GM23338 (cell line): ENCODE data around the gene GLI1. TPM values are rescaled to one million over a fixed set of nuclear protein-coding genes. Genes with fewer than 3 reads are reported as not detected.
A peak's percentile ranks its signal among the peaks of the same experiment; 100 is the strongest.

Experiments used
- ATAC-seq: fragments of 200-7000 bp; cut with Tn5 transposase; 3 replicates; pipeline ENCODE4 v1.9.1; 2020
- DNase-seq: peaks from one replicate; pipeline ENCODE4 v3.0.0-alpha.2; 2015; ENCODE audit warnings: low spot score
- H2AFZ ChIP-seq: fragments of 200-600 bp; sonication (generic); 2 replicates; pipeline ENCODE4 v1.8.0; 2016; ENCODE audit warnings: antibody characterized with exemption, mild to moderate bottlenecking, moderate library complexity
- H3F3A ChIP-seq: fragments of 200-600 bp; sonication (generic); replicated peaks from 2 replicates; pipeline ENCODE4 v1.8.0; 2017; ENCODE audit warnings: antibody characterized with exemption, mixed run types, low read depth
- H3K27ac ChIP-seq: fragments of 200-600 bp; sonication (generic); 2 replicates; pipeline ENCODE4 v1.6.1; 2016; ENCODE audit warnings: low read depth
- H3K27me3 ChIP-seq: fragments of 200-600 bp; sonication (generic); 2 replicates; pipeline ENCODE4 v1.8.0; 2016; ENCODE audit warnings: mild to moderate bottlenecking, mixed run types, moderate library complexity; ENCODE audit not compliant: insufficient read depth
- H3K36me3 ChIP-seq: fragments of 200-600 bp; sonication (generic); 2 replicates; pipeline ENCODE4 v1.8.0; 2016; ENCODE audit warnings: mild to moderate bottlenecking; ENCODE audit not compliant: insufficient read depth
- H3K4me1 ChIP-seq: fragments of 200-600 bp; sonication (generic); 2 replicates; pipeline ENCODE4 v1.8.0; 2016; ENCODE audit warnings: mild to moderate bottlenecking, moderate library complexity; ENCODE audit not compliant: insufficient read depth
- H3K4me2 ChIP-seq: fragments of 200-600 bp; sonication (generic); 2 replicates; pipeline ENCODE4 v1.7.1; 2017; ENCODE audit warnings: mixed run types
- H3K4me3 ChIP-seq: fragments of 200-600 bp; sonication (generic); 2 replicates; pipeline ENCODE4 v1.6.1; 2016; ENCODE audit warnings: mixed run types
- H3K79me2 ChIP-seq: fragments of 200-600 bp; sonication (generic); replicated peaks from 2 replicates; pipeline ENCODE4 v1.8.0; 2017; ENCODE audit warnings: mild to moderate bottlenecking; ENCODE audit not compliant: insufficient read depth
- H3K9me2 ChIP-seq: fragments of 200-600 bp; sonication (generic); 2 replicates; pipeline ENCODE4 v1.8.0; 2017; ENCODE audit not compliant: insufficient read depth
- H4K20me1 ChIP-seq: fragments of 200-600 bp; sonication (generic); replicated peaks from 2 replicates; pipeline ENCODE4 v1.8.0; 2017; ENCODE audit warnings: mild to moderate bottlenecking; ENCODE audit not compliant: insufficient read depth
- H3K27ac Mint-ChIP-seq: 2 replicates; pipeline ENCODE4 v1.8.0; 2020; ENCODE audit warnings: inconsistent platforms, mild to moderate bottlenecking, moderate library complexity, mixed read lengths
- H3K27me3 Mint-ChIP-seq: 3 replicates; pipeline ENCODE4 v1.8.0; 2022; ENCODE audit warnings: low read depth, mild to moderate bottlenecking, moderate library complexity, mixed read lengths, inconsistent platforms; ENCODE audit not compliant: insufficient read depth, poor library complexity
- H3K36me3 Mint-ChIP-seq: 3 replicates; pipeline ENCODE4 v1.8.0; 2021; ENCODE audit warnings: low read depth, mild to moderate bottlenecking, inconsistent platforms, moderate library complexity, mixed read lengths
- H3K4me1 Mint-ChIP-seq: 3 replicates; pipeline ENCODE4 v1.8.0; 2020; ENCODE audit warnings: mild to moderate bottlenecking, inconsistent platforms, mixed read lengths
- H3K4me3 Mint-ChIP-seq: 3 replicates; pipeline ENCODE4 v1.8.0; 2021; ENCODE audit warnings: moderate library complexity, mild to moderate bottlenecking, inconsistent platforms, mixed read lengths
- H3K9me3 Mint-ChIP-seq: 3 replicates; pipeline ENCODE4 v1.8.0; 2020; ENCODE audit warnings: moderate library complexity, mild to moderate bottlenecking, inconsistent platforms, mixed read lengths
- CREB1 ChIP-seq: fragments of 250-450 bp; sonication (Bioruptor Pico); IDR thresholded peaks from 2 replicates; pipeline ENCODE4 v1.5.0; 2020; ENCODE audit warnings: low read depth, mild to moderate bottlenecking, moderate library complexity
- EZH2 ChIP-seq: fragments of 200-600 bp; sonication (generic); IDR thresholded peaks from one replicate; pipeline ENCODE4 v1.8.0; 2017; ENCODE audit warnings: antibody characterized with exemption, mild to moderate bottlenecking, low read depth; ENCODE audit not compliant: unreplicated experiment
- EZH2phosphoT487 ChIP-seq: fragments of 200-600 bp; sonication (generic); IDR thresholded peaks from one replicate; pipeline ENCODE4 v1.8.1; 2018; ENCODE audit warnings: antibody characterized with exemption; ENCODE audit not compliant: unreplicated experiment
- JUNB ChIP-seq: IDR thresholded peaks from one replicate; pipeline ENCODE4 v1.6.1; 2016; ENCODE audit warnings: antibody characterized with exemption; ENCODE audit not compliant: unreplicated experiment
- NANOG ChIP-seq: IDR thresholded peaks from 2 replicates; pipeline ENCODE4 v1.6.1; 2016; ENCODE audit warnings: antibody characterized with exemption, borderline replicate concordance
- POLR2AphosphoS5 ChIP-seq: IDR thresholded peaks from 2 replicates; pipeline ENCODE4 v1.6.1; 2016; ENCODE audit warnings: antibody characterized with exemption, low read depth
- STAT1 ChIP-seq: IDR thresholded peaks from one replicate; pipeline ENCODE4 v1.6.1; 2016; ENCODE audit warnings: antibody characterized with exemption; ENCODE audit not compliant: unreplicated experiment
- ZNF114 ChIP-seq: fragments of 250-450 bp; sonication (Bioruptor Pico); IDR thresholded peaks from 2 replicates; pipeline ENCODE4 v1.5.0; 2020; ENCODE audit warnings: mild to moderate bottlenecking, moderate library complexity
- ZNF331 ChIP-seq: fragments of 250-450 bp; sonication (Bioruptor Pico); IDR thresholded peaks from 2 replicates; pipeline ENCODE4 v1.5.0; 2020; ENCODE audit warnings: low read depth, mild to moderate bottlenecking, moderate library complexity
- polyA plus RNA-seq: library from polyadenylated mRNA; unstranded; fragments of >200 nt; fragmentation: Nextera tagmentation; extraction: Ambion mirVana; gene quantifications from 2 replicates; pipeline ENCODE4 v1.2.1, GENCODE V29; 2016
- total RNA-seq: library from RNA; depleted of rRNA; stranded (reverse); fragments of >200 nt; shearing (Covaris generic); gene quantifications from 2 replicates; pipeline ENCODE4 v1.2.3, GENCODE V29; 2014
- TF ChIP-seq, protein P1 (sequence below): IDR thresholded peaks from one replicate; pipeline ENCODE4 v1.6.1; 2018; ENCODE audit warnings: antibody characterized with exemption; ENCODE audit not compliant: unreplicated experiment
- TF ChIP-seq, protein P2 (sequence below), 2 experiments: fragments of 200-600 bp in 1 of 2; sonication (generic) in 1 of 2; conservative IDR thresholded peaks; 2 replicates each; pipeline versions ENCODE4 v1.5.1 to v1.6.1; 2016 to 2017; ENCODE audit warnings: antibody characterized with exemption in 2 of 2, low read depth in 2 of 2, mild to moderate bottlenecking in 2 of 2, moderate library complexity in 1 of 2
- TF ChIP-seq, protein P3 (sequence below): fragments of 250-450 bp; sonication (Bioruptor Pico); IDR thresholded peaks from 2 replicates; pipeline ENCODE4 v1.5.0; 2020; ENCODE audit warnings: mild to moderate bottlenecking, moderate library complexity
- TF ChIP-seq, protein P4 (sequence below): IDR thresholded peaks from 2 replicates; pipeline ENCODE4 v1.6.1; 2016; ENCODE audit warnings: antibody characterized with exemption

Gene GLI1
- total and polyA plus RNA-seq, 2 experiments from 2014 or later = 5.6 to 18.1 TPM

DNA sequence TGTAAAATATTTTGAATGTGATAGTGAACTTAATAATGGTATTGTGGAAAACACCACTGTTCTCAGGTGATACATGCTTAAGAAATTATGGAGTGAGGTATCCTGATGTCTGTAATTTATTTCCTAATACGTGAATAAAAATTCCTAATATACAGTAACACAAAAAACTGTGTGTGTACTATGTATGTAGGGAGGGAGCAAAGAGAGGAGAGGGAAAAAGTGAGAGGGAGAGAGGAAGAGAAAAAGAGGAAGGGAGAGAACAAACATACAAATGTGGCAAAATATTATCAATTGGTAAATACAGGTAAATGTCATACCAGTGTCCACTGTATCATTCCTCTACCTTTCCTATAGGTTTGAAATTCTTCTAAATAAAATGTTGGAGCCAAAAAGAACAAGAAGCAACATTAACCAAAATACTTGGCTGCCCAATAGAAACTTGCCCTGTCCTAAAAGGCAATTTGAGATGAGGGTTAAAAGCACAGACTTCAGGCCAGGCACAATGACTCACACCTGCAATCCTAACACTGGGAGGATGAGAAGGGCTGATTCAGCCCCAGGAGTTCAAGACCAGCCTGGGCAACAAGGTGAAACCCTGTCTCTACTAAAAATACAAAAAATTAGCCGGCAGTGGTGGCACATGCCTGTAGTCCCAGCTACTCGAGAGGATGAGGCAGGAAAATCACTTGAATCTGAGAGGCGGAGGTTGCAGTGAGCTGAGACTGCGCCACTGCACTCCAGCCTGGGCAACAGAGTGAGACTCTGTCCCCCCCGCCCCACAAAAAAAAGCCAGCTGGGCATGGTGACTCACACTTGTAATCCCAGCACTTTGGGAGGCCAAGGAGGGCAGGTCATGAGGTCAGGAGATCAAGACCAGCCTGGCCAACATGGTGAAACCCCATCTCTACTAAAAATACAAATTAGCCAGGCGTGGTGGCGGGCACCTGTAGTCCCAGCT, 43.3 kb upstream of the GLI1 start:
- Mint-ChIP-seq H3K27me3 (peaks cover 2% of the 10 kb centered on the region), H3K9me3 (no peaks in the 10 kb centered on the region), H3K27ac (no peak overlapping the region; the same call in 1 of the 2 replicates), H3K36me3 (no peaks in the 10 kb centered on the region), H3K4me3 (no peak overlapping the region), H3K4me1 (peaks cover 14% of the 10 kb centered on the region)
- Histone ChIP-seq H3K79me2 (peaks cover 12% of the 10 kb centered on the region), H3K27ac (peak overlapping the region; percentile 8; the same call in 1 of the 2 replicates), H3K4me3 (no peak overlapping the region), H3K9me2 (no peaks in the 10 kb centered on the region), H3K27me3 (no peaks in the 10 kb centered on the region), H3K36me3 (no peaks in the 10 kb centered on the region), H3K4me2 (no peak overlapping the region), H2AFZ (no peak overlapping the region), H4K20me1 (peaks cover 13% of the 10 kb centered on the region), H3F3A (no peaks in the 10 kb centered on the region), H3K4me1 (peaks cover 8% of the 10 kb centered on the region; the same call in 1 of the 2 replicates)
- TF ChIP-seq, protein P1, sequence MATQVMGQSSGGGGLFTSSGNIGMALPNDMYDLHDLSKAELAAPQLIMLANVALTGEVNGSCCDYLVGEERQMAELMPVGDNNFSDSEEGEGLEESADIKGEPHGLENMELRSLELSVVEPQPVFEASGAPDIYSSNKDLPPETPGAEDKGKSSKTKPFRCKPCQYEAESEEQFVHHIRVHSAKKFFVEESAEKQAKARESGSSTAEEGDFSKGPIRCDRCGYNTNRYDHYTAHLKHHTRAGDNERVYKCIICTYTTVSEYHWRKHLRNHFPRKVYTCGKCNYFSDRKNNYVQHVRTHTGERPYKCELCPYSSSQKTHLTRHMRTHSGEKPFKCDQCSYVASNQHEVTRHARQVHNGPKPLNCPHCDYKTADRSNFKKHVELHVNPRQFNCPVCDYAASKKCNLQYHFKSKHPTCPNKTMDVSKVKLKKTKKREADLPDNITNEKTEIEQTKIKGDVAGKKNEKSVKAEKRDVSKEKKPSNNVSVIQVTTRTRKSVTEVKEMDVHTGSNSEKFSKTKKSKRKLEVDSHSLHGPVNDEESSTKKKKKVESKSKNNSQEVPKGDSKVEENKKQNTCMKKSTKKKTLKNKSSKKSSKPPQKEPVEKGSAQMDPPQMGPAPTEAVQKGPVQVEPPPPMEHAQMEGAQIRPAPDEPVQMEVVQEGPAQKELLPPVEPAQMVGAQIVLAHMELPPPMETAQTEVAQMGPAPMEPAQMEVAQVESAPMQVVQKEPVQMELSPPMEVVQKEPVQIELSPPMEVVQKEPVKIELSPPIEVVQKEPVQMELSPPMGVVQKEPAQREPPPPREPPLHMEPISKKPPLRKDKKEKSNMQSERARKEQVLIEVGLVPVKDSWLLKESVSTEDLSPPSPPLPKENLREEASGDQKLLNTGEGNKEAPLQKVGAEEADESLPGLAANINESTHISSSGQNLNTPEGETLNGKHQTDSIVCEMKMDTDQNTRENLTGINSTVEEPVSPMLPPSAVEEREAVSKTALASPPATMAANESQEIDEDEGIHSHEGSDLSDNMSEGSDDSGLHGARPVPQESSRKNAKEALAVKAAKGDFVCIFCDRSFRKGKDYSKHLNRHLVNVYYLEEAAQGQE = no peak
- no peak for TF ChIP-seq STAT1
- TF ChIP-seq, protein P2, sequence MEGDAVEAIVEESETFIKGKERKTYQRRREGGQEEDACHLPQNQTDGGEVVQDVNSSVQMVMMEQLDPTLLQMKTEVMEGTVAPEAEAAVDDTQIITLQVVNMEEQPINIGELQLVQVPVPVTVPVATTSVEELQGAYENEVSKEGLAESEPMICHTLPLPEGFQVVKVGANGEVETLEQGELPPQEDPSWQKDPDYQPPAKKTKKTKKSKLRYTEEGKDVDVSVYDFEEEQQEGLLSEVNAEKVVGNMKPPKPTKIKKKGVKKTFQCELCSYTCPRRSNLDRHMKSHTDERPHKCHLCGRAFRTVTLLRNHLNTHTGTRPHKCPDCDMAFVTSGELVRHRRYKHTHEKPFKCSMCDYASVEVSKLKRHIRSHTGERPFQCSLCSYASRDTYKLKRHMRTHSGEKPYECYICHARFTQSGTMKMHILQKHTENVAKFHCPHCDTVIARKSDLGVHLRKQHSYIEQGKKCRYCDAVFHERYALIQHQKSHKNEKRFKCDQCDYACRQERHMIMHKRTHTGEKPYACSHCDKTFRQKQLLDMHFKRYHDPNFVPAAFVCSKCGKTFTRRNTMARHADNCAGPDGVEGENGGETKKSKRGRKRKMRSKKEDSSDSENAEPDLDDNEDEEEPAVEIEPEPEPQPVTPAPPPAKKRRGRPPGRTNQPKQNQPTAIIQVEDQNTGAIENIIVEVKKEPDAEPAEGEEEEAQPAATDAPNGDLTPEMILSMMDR (conservative IDR thresholded peaks at IDR 0.05; ENCODE audit: low read depth in 2 of 2) = no peak
- TF ChIP-seq CREB1 (CRISPR knock-in tag) = no peak
- no peak for TF ChIP-seq ZNF331 (CRISPR knock-in tag)
- TF ChIP-seq, protein P3, sequence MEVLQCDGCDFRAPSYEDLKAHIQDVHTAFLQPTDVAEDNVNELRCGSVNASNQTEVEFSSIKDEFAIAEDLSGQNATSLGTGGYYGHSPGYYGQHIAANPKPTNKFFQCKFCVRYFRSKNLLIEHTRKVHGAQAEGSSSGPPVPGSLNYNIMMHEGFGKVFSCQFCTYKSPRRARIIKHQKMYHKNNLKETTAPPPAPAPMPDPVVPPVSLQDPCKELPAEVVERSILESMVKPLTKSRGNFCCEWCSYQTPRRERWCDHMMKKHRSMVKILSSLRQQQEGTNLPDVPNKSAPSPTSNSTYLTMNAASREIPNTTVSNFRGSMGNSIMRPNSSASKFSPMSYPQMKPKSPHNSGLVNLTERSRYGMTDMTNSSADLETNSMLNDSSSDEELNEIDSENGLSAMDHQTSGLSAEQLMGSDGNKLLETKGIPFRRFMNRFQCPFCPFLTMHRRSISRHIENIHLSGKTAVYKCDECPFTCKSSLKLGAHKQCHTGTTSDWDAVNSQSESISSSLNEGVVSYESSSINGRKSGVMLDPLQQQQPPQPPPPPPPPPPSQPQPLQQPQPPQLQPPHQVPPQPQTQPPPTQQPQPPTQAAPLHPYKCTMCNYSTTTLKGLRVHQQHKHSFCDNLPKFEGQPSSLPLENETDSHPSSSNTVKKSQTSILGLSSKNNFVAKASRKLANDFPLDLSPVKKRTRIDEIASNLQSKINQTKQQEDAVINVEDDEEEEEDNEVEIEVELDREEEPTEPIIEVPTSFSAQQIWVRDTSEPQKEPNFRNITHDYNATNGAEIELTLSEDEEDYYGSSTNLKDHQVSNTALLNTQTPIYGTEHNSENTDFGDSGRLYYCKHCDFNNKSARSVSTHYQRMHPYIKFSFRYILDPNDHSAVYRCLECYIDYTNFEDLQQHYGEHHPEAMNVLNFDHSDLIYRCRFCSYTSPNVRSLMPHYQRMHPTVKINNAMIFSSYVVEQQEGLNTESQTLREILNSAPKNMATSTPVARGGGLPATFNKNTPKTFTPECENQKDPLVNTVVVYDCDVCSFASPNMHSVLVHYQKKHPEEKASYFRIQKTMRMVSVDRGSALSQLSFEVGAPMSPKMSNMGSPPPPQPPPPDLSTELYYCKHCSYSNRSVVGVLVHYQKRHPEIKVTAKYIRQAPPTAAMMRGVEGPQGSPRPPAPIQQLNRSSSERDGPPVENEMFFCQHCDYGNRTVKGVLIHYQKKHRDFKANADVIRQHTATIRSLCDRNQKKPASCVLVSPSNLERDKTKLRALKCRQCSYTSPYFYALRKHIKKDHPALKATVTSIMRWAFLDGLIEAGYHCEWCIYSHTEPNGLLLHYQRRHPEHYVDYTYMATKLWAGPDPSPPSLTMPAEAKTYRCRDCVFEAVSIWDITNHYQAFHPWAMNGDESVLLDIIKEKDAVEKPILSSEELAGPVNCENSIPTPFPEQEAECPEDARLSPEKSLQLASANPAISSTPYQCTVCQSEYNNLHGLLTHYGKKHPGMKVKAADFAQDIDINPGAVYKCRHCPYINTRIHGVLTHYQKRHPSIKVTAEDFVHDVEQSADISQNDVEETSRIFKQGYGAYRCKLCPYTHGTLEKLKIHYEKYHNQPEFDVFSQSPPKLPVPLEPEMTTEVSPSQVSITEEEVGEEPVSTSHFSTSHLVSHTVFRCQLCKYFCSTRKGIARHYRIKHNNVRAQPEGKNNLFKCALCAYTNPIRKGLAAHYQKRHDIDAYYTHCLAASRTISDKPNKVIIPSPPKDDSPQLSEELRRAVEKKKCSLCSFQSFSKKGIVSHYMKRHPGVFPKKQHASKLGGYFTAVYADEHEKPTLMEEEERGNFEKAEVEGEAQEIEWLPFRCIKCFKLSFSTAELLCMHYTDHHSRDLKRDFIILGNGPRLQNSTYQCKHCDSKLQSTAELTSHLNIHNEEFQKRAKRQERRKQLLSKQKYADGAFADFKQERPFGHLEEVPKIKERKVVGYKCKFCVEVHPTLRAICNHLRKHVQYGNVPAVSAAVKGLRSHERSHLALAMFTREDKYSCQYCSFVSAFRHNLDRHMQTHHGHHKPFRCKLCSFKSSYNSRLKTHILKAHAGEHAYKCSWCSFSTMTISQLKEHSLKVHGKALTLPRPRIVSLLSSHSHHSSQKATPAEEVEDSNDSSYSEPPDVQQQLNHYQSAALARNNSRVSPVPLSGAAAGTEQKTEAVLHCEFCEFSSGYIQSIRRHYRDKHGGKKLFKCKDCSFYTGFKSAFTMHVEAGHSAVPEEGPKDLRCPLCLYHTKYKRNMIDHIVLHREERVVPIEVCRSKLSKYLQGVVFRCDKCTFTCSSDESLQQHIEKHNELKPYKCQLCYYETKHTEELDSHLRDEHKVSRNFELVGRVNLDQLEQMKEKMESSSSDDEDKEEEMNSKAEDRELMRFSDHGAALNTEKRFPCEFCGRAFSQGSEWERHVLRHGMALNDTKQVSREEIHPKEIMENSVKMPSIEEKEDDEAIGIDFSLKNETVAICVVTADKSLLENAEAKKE (CRISPR knock-in tag) = no peak
- TF ChIP-seq POLR2AphosphoS5 = no peak
- no peak for TF ChIP-seq JUNB
- no peak for TF ChIP-seq ZNF114 (CRISPR knock-in tag)
- no peak for TF ChIP-seq NANOG
- TF ChIP-seq, protein P4, sequence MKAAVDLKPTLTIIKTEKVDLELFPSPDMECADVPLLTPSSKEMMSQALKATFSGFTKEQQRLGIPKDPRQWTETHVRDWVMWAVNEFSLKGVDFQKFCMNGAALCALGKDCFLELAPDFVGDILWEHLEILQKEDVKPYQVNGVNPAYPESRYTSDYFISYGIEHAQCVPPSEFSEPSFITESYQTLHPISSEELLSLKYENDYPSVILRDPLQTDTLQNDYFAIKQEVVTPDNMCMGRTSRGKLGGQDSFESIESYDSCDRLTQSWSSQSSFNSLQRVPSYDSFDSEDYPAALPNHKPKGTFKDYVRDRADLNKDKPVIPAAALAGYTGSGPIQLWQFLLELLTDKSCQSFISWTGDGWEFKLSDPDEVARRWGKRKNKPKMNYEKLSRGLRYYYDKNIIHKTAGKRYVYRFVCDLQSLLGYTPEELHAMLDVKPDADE = no peak
- no peak for TF ChIP-seq EZH2
- TF ChIP-seq EZH2phosphoT487 = no peak
- ATAC-seq (peak; percentile 33; the same call in 2 of the 3 replicates), DNase-seq (no peak)
